ENCODE data around the gene MAGEB3. TPM values are rescaled to one million over a fixed set of nuclear protein-coding genes. Genes with fewer than 3 reads are reported as not detected.

The MAGEB3 gene, protein sequence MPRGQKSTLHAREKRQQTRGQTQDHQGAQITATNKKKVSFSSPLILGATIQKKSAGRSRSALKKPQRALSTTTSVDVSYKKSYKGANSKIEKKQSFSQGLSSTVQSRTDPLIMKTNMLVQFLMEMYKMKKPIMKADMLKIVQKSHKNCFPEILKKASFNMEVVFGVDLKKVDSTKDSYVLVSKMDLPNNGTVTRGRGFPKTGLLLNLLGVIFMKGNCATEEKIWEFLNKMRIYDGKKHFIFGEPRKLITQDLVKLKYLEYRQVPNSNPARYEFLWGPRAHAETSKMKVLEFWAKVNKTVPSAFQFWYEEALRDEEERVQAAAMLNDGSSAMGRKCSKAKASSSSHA
- not detected in 2 replicates for polyA plus RNA-seq (2011; rRNA removed)
- polyA plus RNA-seq (2012; cell fraction: cytosol; rRNA removed): not detected in 2 replicates
- polyA plus RNA-seq (2012; cell fraction: nucleus; rRNA removed): not detected in 2 replicates
- not detected in 3 replicates for polyA plus RNA-seq (2017; fragmentation: RNase III; extraction: RNeasy Plus Mini Kit Qiagen cat#74134 plus additional on column Dnase treatment)
- not detected in 2 replicates for polyA minus RNA-seq (2011; rRNA and poly(A)+ RNA removed)

DNA sequence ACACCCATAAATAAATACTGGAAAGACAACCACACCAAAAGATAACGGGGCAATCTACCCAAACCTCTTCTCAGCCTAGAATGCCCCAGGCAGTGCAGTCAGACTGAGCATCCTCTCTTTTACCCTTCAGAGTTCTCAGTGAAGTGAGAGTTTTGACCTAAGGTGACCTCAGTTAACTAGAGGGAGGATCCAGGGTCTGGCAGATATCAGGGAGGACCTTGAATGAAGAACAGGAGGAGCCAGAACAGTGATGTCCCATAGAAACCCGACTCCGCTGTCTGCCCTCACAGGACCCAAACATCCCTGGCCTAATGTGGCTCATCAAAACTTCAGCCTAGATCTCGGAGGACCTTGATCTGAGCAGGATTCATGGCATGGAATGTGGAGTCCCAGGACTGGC is at the start of gene MAGEB3:
TSS of gene MAGEB3 (plus strand) at position 263 of the 400 bp plus-strand sequence. CDS start 5,268 bp downstream, outside the sequence.
- POLR2A ChIA-PET: no interaction called here
- CTCF ChIA-PET: no interaction called here
- TF ChIP-seq MYC (IDR thresholded peaks at IDR 0.05; ENCODE audit: borderline replicate concordance, low read length) (no peak), RARB (CRISPR knock-in tag; IDR thresholded peaks at IDR 0.05) (no peak), ZNF302 (CRISPR knock-in tag; IDR thresholded peaks at IDR 0.05) (no peak), JUNB (IDR thresholded peaks at IDR 0.05) (no peak), JUN (IDR thresholded peaks at IDR 0.05) (no peak), ESRRA (IDR thresholded peaks at IDR 0.05; ENCODE audit: borderline replicate concordance, low read length) (no peak), FOSL2 (IDR thresholded peaks at IDR 0.05) (no peak), FOSL2 (CRISPR knock-in tag; IDR thresholded peaks at IDR 0.05) (no peak), CEBPB (IDR thresholded peaks at IDR 0.05) (no peak), FOSB (CRISPR knock-in tag; IDR thresholded peaks at IDR 0.05) (no peak), SMC3 (IDR thresholded peaks at IDR 0.05) (no peak), NPAS2 (CRISPR knock-in tag; IDR thresholded peaks at IDR 0.05; ENCODE audit: borderline replicate concordance) (no peak)
- TF ChIP-seq, protein P1, sequence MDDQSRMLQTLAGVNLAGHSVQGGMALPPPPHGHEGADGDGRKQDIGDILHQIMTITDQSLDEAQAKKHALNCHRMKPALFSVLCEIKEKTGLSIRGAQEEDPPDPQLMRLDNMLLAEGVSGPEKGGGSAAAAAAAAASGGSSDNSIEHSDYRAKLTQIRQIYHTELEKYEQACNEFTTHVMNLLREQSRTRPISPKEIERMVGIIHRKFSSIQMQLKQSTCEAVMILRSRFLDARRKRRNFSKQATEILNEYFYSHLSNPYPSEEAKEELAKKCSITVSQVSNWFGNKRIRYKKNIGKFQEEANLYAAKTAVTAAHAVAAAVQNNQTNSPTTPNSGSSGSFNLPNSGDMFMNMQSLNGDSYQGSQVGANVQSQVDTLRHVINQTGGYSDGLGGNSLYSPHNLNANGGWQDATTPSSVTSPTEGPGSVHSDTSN (IDR thresholded peaks at IDR 0.05): no peak
- TF ChIP-seq, protein P2, sequence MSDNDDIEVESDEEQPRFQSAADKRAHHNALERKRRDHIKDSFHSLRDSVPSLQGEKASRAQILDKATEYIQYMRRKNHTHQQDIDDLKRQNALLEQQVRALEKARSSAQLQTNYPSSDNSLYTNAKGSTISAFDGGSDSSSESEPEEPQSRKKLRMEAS (IDR thresholded peaks at IDR 0.05): no peak
- no peak within 1 kb of the TSS for H3K4me3 ChIP-seq
- no peak for FAIRE-seq
- no peak within 1 kb of the TSS for H3K4me2 ChIP-seq
- no peak within 1 kb of the TSS for H3K27ac ChIP-seq
- no peaks in the 10 kb centered on the region for H3K4me1 ChIP-seq
- no peak for ATAC-seq
- no peaks in the 10 kb centered on the region for H3K9me3 ChIP-seq
- 24% methylated on average over 2 of the region's 4 CpGs for WGBS (ENCODE audit: missing lambda C conversion rate)
- DNase-seq (ENCODE audit: low read depth in 1 of 2, low spot score in 1 of 2): no peak

DNA sequence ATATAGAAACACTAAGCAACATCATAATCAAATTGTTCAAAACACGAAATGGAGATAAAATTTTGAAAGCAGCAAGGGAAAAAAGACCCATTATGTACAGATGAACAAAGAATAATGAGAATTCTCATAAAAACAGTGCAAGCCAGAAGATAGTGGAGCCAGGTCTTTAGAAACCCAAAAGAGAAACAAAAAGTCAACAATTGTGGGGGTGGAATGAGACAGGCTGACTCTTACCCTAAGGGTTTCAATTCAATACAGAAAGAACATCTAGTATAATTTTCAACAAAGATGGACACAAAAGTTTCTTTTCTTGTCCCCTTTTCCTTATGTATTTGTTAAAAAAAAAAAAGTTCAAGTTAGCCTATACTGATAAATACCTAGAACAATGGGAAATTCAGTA is 49.1 kb upstream of the MAGEB3 start:
- H3K4me3 ChIP-seq: no peak overlapping the region
- no peaks in the 10 kb centered on the region for H3K4me1 ChIP-seq
- H3K27ac ChIP-seq: no peak overlapping the region
- POLR2A ChIA-PET: no interaction called here
- 5% methylated on average over 1 of the region's 1 CpG for WGBS (ENCODE audit: missing lambda C conversion rate)
- FAIRE-seq (no peak), DNase-seq (ENCODE audit: low read depth in 1 of 2, low spot score in 1 of 2) (no peak), ATAC-seq (no peak)
- H3K9me3 ChIP-seq: no peaks in the 10 kb centered on the region
- CTCF ChIA-PET: no interaction called here
- TF ChIP-seq FOSL2 (IDR thresholded peaks at IDR 0.05) (no peak), FOSL2 (CRISPR knock-in tag; IDR thresholded peaks at IDR 0.05) (no peak), RCOR1 (IDR thresholded peaks at IDR 0.05; ENCODE audit: low read depth, low read length) (no peak), EHMT2 (IDR thresholded peaks at IDR 0.05; ENCODE audit: low read depth) (no peak), JUN (IDR thresholded peaks at IDR 0.05) (no peak), KDM1A (IDR thresholded peaks at IDR 0.05; ENCODE audit: low read depth) (no peak), RAD21 (conservative IDR thresholded peaks at IDR 0.05 in 1 of 2, IDR thresholded peaks at IDR 0.05 in 1 of 2) (no peak), MAZ (IDR thresholded peaks at IDR 0.05; ENCODE audit: borderline replicate concordance, low read depth, low read length) (no peak), HDAC2 (IDR thresholded peaks at IDR 0.05) (no peak), BHLHE40 (IDR thresholded peaks at IDR 0.05; ENCODE audit: low read depth, low read length) (no peak), RFX5 (IDR thresholded peaks at IDR 0.05) (no peak), NR3C1 (IDR thresholded peaks at IDR 0.05) (no peak), CEBPB (IDR thresholded peaks at IDR 0.05) (no peak)
- TF ChIP-seq, protein P3, sequence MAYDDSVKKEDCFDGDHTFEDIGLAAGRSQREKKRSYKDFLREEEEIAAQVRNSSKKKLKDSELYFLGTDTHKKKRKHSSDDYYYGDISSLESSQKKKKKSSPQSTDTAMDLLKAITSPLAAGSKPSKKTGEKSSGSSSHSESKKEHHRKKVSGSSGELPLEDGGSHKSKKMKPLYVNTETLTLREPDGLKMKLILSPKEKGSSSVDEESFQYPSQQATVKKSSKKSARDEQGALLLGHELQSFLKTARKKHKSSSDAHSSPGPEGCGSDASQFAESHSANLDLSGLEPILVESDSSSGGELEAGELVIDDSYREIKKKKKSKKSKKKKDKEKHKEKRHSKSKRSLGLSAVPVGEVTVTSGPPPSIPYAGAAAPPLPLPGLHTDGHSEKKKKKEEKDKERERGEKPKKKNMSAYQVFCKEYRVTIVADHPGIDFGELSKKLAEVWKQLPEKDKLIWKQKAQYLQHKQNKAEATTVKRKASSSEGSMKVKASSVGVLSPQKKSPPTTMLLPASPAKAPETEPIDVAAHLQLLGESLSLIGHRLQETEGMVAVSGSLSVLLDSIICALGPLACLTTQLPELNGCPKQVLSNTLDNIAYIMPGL (CRISPR knock-in tag; IDR thresholded peaks at IDR 0.05; ENCODE audit: borderline replicate concordance): no peak
- TF ChIP-seq, protein P4, sequence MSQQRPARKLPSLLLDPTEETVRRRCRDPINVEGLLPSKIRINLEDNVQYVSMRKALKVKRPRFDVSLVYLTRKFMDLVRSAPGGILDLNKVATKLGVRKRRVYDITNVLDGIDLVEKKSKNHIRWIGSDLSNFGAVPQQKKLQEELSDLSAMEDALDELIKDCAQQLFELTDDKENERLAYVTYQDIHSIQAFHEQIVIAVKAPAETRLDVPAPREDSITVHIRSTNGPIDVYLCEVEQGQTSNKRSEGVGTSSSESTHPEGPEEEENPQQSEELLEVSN (IDR thresholded peaks at IDR 0.05; ENCODE audit: borderline replicate concordance, low read depth): no peak
- H3K4me2 ChIP-seq: no peak overlapping the region
